Lung (tissue), 12 donors: ENCODE results near the gene SEC14L3. TPM values are rescaled to one million over a fixed set of nuclear protein-coding genes. Genes with fewer than 3 reads are reported as not detected.

ENCODE experiments used
- ATAC-seq: fragments of 200-7000 bp; cut with Tn5 transposase; one replicate; pipeline ENCODE4 v1.9.1; 2020; ENCODE audit warnings: moderate number of reproducible peaks; ENCODE audit not compliant: insufficient read depth, low FRiP score
- DNase-seq, 3 donors: peaks; one replicate each; pipeline ENCODE4 v3.0.0-alpha.2; 2013 to 2017
- H3K27ac ChIP-seq, 2 donors: one replicate each; pipeline ENCODE4 v1.5.1; 2013; ENCODE audit warnings: mild to moderate bottlenecking in 2 of 2, moderate library complexity in 2 of 2, control low read depth in 1 of 2, inconsistent platforms in 1 of 2, low read depth in 1 of 2, low read length in 1 of 2
- H3K27me3 ChIP-seq, 3 donors: one replicate each; pipeline ENCODE4 v1.5.1; 2013; ENCODE audit warnings: low read length in 2 of 3; ENCODE audit not compliant: control insufficient read depth in 3 of 3, insufficient read depth in 3 of 3
- H3K36me3 ChIP-seq, 4 donors: one replicate each; pipeline ENCODE4 v1.5.1; 2013; ENCODE audit warnings: low read length in 4 of 4, mild to moderate bottlenecking in 1 of 4, moderate library complexity in 1 of 4; ENCODE audit not compliant: control insufficient read depth in 4 of 4, insufficient read depth in 4 of 4
- H3K4me1 ChIP-seq, 5 donors: one replicate each; pipeline ENCODE4 v1.5.1; 2013; ENCODE audit warnings: low read length in 5 of 5, mild to moderate bottlenecking in 2 of 5, moderate library complexity in 1 of 5; ENCODE audit not compliant: control insufficient read depth in 5 of 5, insufficient read depth in 5 of 5
- H3K4me3 ChIP-seq: one replicate; pipeline ENCODE4 v1.5.1; 2013; ENCODE audit warnings: mild to moderate bottlenecking, control low read depth, moderate library complexity
- H3K9ac ChIP-seq, 2 donors: one replicate each; pipeline ENCODE4 v1.5.1; 2013; ENCODE audit warnings: low read length in 2 of 2, control low read depth in 1 of 2; ENCODE audit not compliant: insufficient read depth in 1 of 2
- H3K9me3 ChIP-seq, 4 donors: one replicate each; pipeline ENCODE4 v1.5.1; 2013; ENCODE audit warnings: low read length in 3 of 4, mild to moderate bottlenecking in 1 of 4, moderate library complexity in 1 of 4; ENCODE audit not compliant: control insufficient read depth in 4 of 4, insufficient read depth in 3 of 4
- CTCF ChIP-seq: IDR thresholded peaks from 2 replicates; pipeline ENCODE4 v1.5.1; 2012; ENCODE audit warnings: mild to moderate bottlenecking; ENCODE audit errors: control extremely low read depth, extremely low read depth
- WGBS, 2 donors: extraction: QIAGEN DNeasy Blood & Tissue Kit; methylation state at CpG; one replicate each; pipeline ENCODE4 v1.1.7; 2013; 5-methylcytosine and 5-hydroxymethylcytosine counted together
- polyA plus RNA-seq, 2 donors: library from polyadenylated mRNA; stranded (reverse); fragments of 200-250 nt; gene quantifications; one replicate each; pipeline ENCODE4 v1.2.1, GENCODE V29; 2013
- total RNA-seq, 2 donors: library from RNA; depleted of rRNA in 1 of 2; stranded (reverse); fragments of >200 nt in 1 of 2; gene quantifications; one replicate each; pipeline ENCODE4 v1.2.1, GENCODE V29; 2014 to 2021
- donor health status: control.
- donor health status: control.
- donor health status: Bipolar disorder and iron deficiency.
- donor health status: healthy.
- donor health status: DM: yes; HTN: yes; CAD: no.

The SEC14L3 gene
- total and polyA plus RNA-seq, 4 donors, result 0.17 to 0.98 (median 0.70) TPM

- Histone ChIP-seq H3K27me3 (peaks cover 0 to 21% (median 18%) of the 10 kb centered on the region in 3 donors), H3K27ac (no peak overlapping the region), H3K36me3 (no peaks in the 10 kb centered on the region), H3K9ac (no peak overlapping the region), H3K4me3 (no peak overlapping the region), H3K4me1 (no peaks in the 10 kb centered on the region), H3K9me3 (peaks cover 0 to 1% (median 0%) of the 10 kb centered on the region in 4 donors)
- WGBS, 2 donors, result 83 to 88% methylated on average over 12 of the region's 12 CpGs
- TF ChIP-seq CTCF, result no peak
- DNase-seq (no peak), ATAC-seq (no peak)
These were observed 31.7 kb upstream of the SEC14L3 start for GRCh38 chr22:30503551-30503950.

DNA sequence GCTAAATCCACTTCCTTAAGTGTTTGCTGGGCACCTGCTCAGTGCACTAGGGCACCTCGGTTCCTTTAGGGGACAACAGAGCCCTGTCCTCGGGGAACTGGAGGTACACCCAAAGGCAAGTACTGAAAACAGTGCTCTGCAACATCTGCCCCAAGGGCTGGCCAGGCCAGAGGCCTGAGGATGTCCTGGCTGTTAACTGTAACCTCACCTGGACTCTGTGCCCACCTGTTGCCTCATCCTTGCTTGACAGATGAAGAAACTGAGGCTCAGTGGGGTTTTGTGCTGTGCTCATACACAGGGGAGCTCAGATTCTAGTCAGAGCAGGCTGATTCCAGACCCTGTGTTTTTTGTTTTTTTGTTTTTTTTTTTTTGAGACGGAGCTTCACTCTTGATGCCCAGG, 31.1 kb upstream of the SEC14L3 start:
- peaks cover 0 to 1% (median 0%) of the 10 kb centered on the region in 4 donors for H3K9me3 ChIP-seq
- H3K4me3 ChIP-seq, result no peak overlapping the region
- H3K36me3 ChIP-seq, result no peaks in the 10 kb centered on the region
- no peak overlapping the region for H3K27ac ChIP-seq
- ATAC-seq (no peak), DNase-seq (no peak)
- H3K4me1 ChIP-seq, result no peaks in the 10 kb centered on the region
- no peak overlapping the region for H3K9ac ChIP-seq
- H3K27me3 ChIP-seq, result peaks cover 0 to 21% (median 18%) of the 10 kb centered on the region in 3 donors
- WGBS, 2 donors, result 53 to 80% methylated on average over 3 of the region's 3 CpGs
- no peak for TF ChIP-seq CTCF

GRCh38 chr22:30502153-30502552, 30.3 kb upstream of the SEC14L3 start:
- ATAC-seq (no peak), DNase-seq (no peak)

More at GRCh38 chr22:30502153-30502552, 30.3 kb upstream of the SEC14L3 start:
- H3K27ac ChIP-seq, result no peak overlapping the region
- 69 to 88% methylated on average over 4 of the region's 4 CpGs for WGBS, 2 donors
- peaks cover 0 to 20% (median 18%) of the 10 kb centered on the region in 3 donors for H3K27me3 ChIP-seq
- no peaks in the 10 kb centered on the region for H3K36me3 ChIP-seq
- H3K4me3 ChIP-seq, result no peak overlapping the region
- no peak overlapping the region for H3K9ac ChIP-seq
- H3K4me1 ChIP-seq, result no peaks in the 10 kb centered on the region
- H3K9me3 ChIP-seq, result peaks cover 0 to 1% (median 0%) of the 10 kb centered on the region in 4 donors
- no peak for TF ChIP-seq CTCF
